Activated CD8-positive, alpha-beta memory T cell treated with anti-CD3 and anti-CD28 coated beads, Interleukin-2, amount 50 U/mL, for 1 hour (primary cell): Measurements from ENCODE around the gene PRSS3.
"Not testable (repeated sequence)": the region's sequence is repeated elsewhere in the genome, so short reads cannot be mapped to it uniquely, and the experiment has no call there.

Experiments used
- DNase-seq: peaks from one replicate; pipeline ENCODE4 v3.0.0-alpha.2; 2020; ENCODE audit errors: extremely low read depth

Gene PRSS3

DNA sequence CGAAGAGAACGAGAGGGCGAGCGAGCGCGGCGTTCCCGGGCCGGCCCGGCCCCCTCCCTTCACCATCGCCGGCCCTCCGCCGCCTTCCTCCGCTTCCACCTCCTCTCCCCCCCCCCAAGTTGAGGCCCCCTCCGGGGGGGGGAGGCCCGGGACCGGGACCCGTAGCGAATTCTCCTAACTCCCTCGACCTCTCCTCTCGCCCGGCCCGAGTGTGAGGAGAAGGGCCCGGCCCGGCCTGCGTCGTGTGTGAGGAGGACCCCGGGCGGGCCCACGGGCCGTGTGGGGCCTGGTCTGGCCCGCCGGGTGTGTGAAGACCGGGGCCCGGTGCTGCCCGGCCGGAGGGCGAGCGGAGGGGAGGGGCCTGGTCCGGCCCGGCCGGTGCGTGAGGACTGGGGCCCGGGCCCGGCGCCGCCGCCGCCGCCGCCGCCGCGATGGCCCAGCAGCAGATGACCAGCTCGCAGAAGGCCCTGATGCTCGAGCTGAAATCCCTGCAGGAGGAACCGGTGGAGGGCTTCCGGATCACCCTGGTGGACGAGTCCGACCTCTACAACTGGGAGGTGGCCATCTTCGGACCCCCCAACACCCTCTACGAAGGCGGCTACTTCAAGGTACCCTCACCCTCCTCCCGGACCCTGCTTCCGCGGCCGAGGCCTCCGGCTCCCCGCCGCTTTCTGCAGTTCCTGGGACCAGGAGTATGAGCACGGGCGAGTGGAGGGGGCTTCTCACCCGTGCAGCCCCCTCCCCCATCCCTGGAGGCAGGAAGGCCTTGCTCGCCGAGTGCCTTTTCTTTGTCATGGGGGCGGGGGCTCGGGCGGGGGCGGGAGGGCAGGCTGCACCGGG is 22.2 kb downstream of the PRSS3 start:
- DNase-seq: no peak

- DNase-seq: no peak
These were observed 22.9 kb downstream of the PRSS3 start for GRCh38 chr9:33818167-33818846.

DNA sequence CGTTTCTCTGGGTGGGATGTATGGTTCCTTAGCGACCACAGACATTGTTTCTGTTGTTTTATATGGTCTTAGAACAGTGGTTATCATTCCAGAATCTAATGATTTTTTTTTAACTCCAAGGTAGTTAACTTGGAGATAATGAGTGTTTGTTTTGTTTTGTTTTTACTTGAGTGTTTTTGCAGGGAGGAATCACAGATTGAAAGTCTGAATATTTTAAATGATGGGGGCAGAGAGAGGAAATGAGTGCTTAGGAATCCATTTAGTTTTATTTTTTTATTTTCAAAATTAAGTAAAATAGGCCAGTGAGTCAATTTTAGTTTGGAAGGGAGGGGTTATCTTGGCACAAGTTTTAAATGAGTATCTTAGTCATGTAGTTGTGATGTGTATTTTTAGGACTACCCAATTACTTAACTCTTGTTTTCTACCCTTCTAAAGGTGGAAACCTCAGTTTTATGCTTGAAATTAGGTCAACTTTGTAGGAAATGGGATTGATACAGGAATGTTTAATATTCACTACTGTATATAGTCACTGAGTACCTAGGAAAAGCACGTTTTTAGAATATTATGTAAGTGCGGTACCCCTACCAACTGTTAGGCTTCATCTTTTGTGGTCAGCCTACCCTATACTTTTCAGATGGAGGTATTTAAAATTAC is 23.6 kb downstream of the PRSS3 start:
- DNase-seq: no peak

- no peak for DNase-seq
These were observed 24.9 kb downstream of the PRSS3 start for GRCh38 chr9:33820231-33820745.

DNA sequence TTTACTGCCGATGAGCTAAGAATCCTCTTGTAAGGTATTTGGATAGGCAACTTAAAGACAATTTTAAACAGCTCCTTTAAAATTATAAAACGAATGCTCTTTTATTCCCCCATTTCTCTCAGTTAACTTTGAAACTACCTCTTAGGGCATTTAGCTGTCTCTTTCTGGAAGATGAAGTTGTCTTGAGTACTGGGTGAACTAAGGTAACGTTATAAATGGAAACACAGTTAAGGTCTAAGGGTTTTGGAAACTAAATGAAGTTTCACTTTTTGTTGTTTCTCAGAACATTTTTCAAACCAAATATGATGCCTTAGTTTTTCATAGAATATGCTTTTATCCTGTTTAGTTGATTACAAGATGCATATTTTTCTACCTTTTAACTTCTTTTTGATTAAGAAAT is 28.4 kb downstream of the PRSS3 start:
- DNase-seq: no peak

DNA sequence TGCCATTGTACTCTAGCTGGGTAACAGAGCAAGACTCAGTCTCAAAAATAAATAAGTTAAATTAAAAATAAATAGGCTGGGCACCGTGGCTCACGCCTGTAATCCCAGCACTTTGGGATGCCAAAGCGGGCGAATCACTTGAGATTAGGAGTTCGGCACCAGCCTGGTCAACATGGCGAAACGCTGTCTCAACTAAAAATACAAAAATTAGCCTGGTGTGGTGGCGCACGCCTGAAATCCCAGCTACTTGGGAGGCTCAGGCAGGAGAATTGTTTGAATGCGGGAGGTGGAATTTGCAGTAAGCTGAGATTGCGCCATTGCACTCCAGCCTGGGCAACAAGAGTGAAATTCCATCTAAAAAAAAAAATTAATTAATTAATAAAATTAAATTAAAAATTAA is 31.9 kb downstream of the PRSS3 start:
- not testable (repeated sequence) for DNase-seq

DNA sequence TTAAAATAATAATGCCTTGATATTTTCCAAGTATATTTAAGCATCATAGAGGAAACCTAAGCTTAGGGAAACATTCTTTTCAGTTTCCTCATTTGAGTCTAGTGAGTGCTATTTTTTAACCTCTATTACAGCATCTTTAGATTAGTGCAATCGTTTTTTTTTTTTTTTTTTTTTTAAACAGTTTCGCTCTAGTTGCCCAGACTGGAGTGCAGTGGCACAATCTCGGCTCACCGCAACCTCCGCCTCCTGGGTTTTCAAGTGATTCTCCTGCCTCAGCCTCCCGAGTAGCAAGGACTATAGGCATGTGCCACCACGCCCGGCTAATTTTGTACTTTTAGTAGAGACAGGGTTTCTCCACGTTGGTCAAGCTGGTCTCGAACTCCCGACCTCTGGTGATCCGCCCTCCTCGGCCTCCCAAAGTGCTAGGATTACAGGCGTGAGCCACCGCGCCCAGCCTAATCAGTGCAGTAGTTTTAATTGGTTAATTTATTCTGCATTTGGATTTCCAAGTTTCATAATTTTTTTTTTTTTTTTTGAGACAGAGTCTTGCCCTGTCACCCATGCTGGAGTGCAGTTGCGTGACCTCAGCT is 34.4 kb downstream of the PRSS3 start:
- DNase-seq: not testable (repeated sequence)

GRCh38 chr9:33835625-33836260 is 40.4 kb downstream of the PRSS3 start:
- DNase-seq: no peak

DNA sequence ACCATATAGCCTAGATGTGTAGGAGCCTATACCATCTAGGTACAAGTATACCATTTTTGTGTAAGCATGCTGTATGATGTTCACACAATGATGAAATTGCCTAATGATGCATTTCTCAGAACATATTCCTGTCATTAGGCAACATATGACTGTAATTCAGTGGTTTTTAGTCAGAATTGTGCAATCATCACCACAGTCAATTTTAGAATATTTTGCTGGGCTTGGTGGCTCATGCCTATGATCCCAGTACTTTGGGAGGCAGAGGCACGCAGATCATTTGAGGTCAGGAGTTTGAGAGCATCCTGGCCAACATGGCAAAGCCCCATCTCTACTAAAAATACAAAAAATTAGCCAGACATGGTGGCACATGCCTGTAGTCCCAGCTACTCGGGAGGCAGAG is 40.9 kb downstream of the PRSS3 start:
- not testable (repeated sequence) for DNase-seq

- no peak for DNase-seq
These were observed 41.8 kb downstream of the PRSS3 start for GRCh38 chr9:33837138-33837537.

GRCh38 chr9:33840381-33840780 is 45.0 kb downstream of the PRSS3 start:
- no peak for DNase-seq

DNA sequence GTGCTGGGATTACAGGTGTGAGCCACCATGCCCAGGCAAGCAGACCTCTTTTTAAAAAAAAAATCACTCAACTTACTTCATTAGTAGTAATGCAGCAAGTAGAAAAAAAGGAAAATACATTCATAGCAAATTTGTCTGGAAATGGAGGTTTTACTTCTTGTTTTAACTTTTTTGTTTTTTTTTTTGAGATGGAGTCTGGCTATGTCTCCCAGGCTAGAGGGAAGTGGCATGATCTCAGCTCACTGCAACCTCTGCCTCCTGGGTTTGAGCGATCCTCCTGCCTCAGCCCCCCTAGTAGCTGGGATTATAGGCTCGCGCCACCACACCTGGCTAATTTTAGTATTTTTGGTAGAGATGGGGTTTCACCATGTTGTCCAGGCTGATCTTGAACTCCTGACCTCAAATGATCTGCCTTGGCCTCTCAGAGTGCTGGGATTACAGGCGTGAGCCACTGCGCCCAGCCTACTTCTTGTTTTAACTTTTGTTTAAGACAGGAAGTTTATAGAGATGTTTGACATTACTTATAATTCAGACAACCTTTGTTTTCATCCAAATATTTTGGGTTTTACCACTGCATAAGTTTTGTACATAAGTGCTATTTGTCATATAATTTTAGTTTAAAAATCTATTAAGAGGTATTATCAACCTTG is 48.1 kb downstream of the PRSS3 start:
- no peak for DNase-seq

GRCh38 chr9:33846231-33846630 is 50.9 kb downstream of the PRSS3 start:
- no peak for DNase-seq

DNA sequence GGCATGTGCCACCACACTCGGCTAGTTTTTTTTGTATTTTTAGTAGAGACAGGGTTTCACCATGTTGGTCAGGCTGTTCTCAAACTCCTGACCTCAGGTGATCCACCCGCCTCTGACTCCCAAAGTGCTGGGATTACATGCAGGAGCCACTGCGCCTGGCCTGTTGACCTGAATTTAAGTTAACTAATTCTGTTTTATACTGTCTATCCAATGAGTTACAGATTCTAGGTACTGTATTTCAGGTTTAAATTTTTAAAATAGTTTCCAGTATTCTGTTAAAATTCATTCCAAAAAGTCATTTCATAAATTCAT is 52.5 kb downstream of the PRSS3 start:
- DNase-seq: not testable (repeated sequence)
